HCT116 (cell line): Measurements from ENCODE around the gene MTHFD2.

Experiments used
- CTCF ChIP-seq, 3 experiments: fragments of 200-600 bp in 1 of 3; sonication (generic) in 1 of 3; IDR thresholded peaks in 2 of 3; conservative IDR thresholded peaks in 1 of 3; 2 replicates each; pipeline ENCODE4 v1.5.1; 2012 to 2017; ENCODE audit warnings: low read depth in 2 of 3, low read length in 2 of 3, antibody characterized with exemption in 1 of 3, borderline replicate concordance in 1 of 3, control low read depth in 1 of 3, mild to moderate bottlenecking in 1 of 3, mixed read lengths in 1 of 3, mixed run types in 1 of 3, moderate library complexity in 1 of 3; ENCODE audit not compliant: insufficient read depth in 1 of 3
- EZH2 ChIP-seq: fragments of 200-600 bp; sonication (generic); IDR thresholded peaks from 2 replicates; pipeline ENCODE4 v1.6.1; 2017; ENCODE audit warnings: antibody characterized with exemption, mixed run types
- FOSL1 ChIP-seq: IDR thresholded peaks from 2 replicates; pipeline ENCODE4 v1.6.1; 2012; ENCODE audit warnings: low read depth
- POLR2A ChIP-seq: IDR thresholded peaks from 2 replicates; pipeline ENCODE4 v1.7.0; 2011; ENCODE audit warnings: borderline replicate concordance; ENCODE audit not compliant: insufficient read depth, insufficient read length; ENCODE audit errors: extremely low read depth
- TCF7L2 ChIP-seq: IDR thresholded peaks from 2 replicates; pipeline ENCODE4 v1.7.0; 2011; ENCODE audit warnings: borderline replicate concordance, inconsistent platforms; ENCODE audit not compliant: insufficient read depth, insufficient read length; ENCODE audit errors: extremely low read depth

DNA sequence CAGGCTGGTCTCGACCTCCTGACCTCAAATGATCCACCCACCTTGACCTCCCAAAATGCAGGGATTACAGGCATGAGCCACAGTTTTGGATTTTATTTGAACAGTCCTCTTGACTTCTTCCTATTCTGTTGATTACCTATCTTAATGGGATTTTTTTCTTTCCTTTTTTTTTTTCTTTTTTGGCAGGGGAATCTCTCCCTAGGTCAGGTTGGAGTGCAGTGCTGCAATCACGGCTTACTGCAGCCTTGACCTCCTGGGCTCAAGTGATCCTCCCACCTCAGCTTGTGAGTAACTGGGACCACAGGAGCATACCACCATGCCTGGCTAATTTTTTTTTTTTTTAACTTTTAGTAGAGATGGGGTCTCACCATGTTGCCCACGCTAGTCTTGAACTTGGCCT lies 2.8 kb downstream of the MTHFD2 start:
- TF ChIP-seq POLR2A (no peak), CTCF (IDR thresholded peaks at IDR 0.05 in 2 of 3, conservative IDR thresholded peaks at IDR 0.05 in 1 of 3; ENCODE audit: borderline replicate concordance in 1 of 3, insufficient read depth in 1 of 3, low read depth in 2 of 3, low read length in 2 of 3) (no peak), FOSL1 (no peak), TCF7L2 (no peak), EZH2 (no peak)
